GM12891 (cell line): ENCODE measurements around the gene MYO6.

Source experiments
- POLR2A ChIP-seq: IDR thresholded peaks from 2 replicates; pipeline ENCODE4 v1.6.1; 2011; ENCODE audit warnings: low read depth, low read length, control low read depth
- POLR2AphosphoS5 ChIP-seq: IDR thresholded peaks from 2 replicates; pipeline ENCODE4 v1.6.1; 2011; ENCODE audit warnings: low read depth, low read length, control low read depth
- SPI1 ChIP-seq: IDR thresholded peaks from 2 replicates; pipeline ENCODE4 v1.6.1; 2011; ENCODE audit warnings: low read depth, low read length, control low read depth
- TAF1 ChIP-seq: IDR thresholded peaks from 2 replicates; pipeline ENCODE4 v1.6.1; 2011; ENCODE audit warnings: low read depth, low read length, control low read depth

DNA sequence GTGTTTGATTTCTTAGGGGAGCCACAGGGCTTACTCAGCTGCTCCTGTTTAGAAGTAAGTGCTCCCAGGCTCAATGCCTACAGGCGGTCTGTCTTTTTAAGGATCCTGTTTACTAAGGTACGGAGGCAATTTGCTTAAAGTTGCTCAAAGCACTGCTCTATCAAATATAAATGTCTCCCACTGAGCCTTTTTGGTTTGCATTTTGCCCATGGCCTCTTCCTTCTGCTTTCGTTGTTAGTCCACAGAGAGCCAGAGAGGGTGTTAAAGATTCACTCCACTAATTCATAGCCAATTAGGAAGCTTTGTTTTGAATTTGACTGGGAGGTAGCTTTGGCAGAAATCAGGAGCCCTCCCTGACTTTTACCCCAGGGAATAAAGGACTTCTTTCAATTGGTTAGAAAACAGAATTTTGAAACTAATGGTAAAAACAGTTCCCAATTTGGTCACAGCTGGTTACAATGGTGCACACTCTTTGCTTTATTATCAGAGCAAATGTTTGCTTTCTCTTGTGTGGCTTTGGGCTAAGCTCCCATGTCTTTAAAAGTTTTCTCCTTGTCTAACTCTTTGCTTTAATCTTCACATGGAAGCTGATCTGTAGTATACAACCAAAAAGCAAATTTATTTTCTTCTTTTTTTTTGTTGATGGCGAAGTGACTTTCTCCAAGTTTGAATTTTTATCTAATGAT, 197.2 kb downstream of the MYO6 start:
- TF ChIP-seq POLR2A = no peak
- TF ChIP-seq POLR2AphosphoS5 = no peak
- TF ChIP-seq TAF1 = no peak
- no peak for TF ChIP-seq SPI1
